GM12878 (cell line): ENCODE results near the gene DHRS7C. TPM values are rescaled to one million over a fixed set of nuclear protein-coding genes. Genes with fewer than 3 reads are reported as not detected.

Experiments
- ATAC-seq: fragments of 200-7000 bp; cut with Tn5 transposase; 3 replicates; pipeline ENCODE4 v1.9.1; 2020; ENCODE audit warnings: mild to moderate bottlenecking, moderate library complexity
- BruUV-seq: library from RNA; stranded (reverse); fragments of 400-500 nt; replicated peaks from 2 replicates; lab custom pipeline; 2021; lab: Mats Ljungman, UMichigan
- CTCF ChIA-PET: fragments of 300-600 bp; sonication (Branson Sonifier 250); formaldehyde crosslinking; extraction: SDS; loops from one replicate; lab custom pipeline; 2021; ENCODE audit warnings: inconsistent platforms; lab: Yijun Ruan, JAX
- POLR2A ChIA-PET: fragments of 350-600 bp; formaldehyde crosslinking; extraction: SDS; loops from one replicate; lab custom pipeline; 2021; ENCODE audit warnings: inconsistent platforms; lab: Charles Lee
- RAD21 ChIA-PET: fragments of 300-600 bp; sonication (Branson Sonifier 250); formaldehyde crosslinking; loops from one replicate; lab custom pipeline; 2023; ENCODE audit warnings: antibody characterized with exemption; ENCODE audit not compliant: unreplicated experiment; lab: Charles Lee
- SMC1A ChIA-PET: fragments of 300-600 bp; sonication (Branson Sonifier 250); formaldehyde crosslinking; loops from one replicate; lab custom pipeline; 2023; ENCODE audit not compliant: unreplicated experiment, uncharacterized antibody; lab: Charles Lee
- DNase-seq: peaks from one replicate; pipeline ENCODE4 v3.0.0-alpha.2; 2011; ENCODE audit warnings: low read depth, low spot score
- FAIRE-seq: peaks from 3 replicates; lab custom pipeline; 2011; peaks lifted over from hg19 to GRCh38; lab: Jason Lieb, UNC
- H2AFZ ChIP-seq: 2 replicates; pipeline ENCODE4 v1.6.0; 2011; ENCODE audit warnings: low read depth, low read length, control low read depth; ENCODE audit not compliant: control insufficient read depth
- H3K27ac ChIP-seq: 2 replicates; pipeline ENCODE4 v1.5.1; 2011; ENCODE audit warnings: control low read depth; ENCODE audit not compliant: control insufficient read depth, insufficient read depth
- H3K27me3 ChIP-seq, 2 experiments: replicated peaks in 1 of 2; 2 replicates each; pipeline versions ENCODE4 v1.6.0 to v1.6.1; 2011; ENCODE audit warnings: low read length in 1 of 2; ENCODE audit not compliant: control insufficient read depth in 2 of 2, insufficient read depth in 2 of 2
- H3K36me3 ChIP-seq, 2 experiments: 2 replicates each; pipeline ENCODE4 v1.5.1; 2011; ENCODE audit warnings: low read length in 1 of 2; ENCODE audit not compliant: control insufficient read depth in 2 of 2, insufficient read depth in 2 of 2
- H3K4me1 ChIP-seq: 2 replicates; pipeline ENCODE4 v1.6.1; 2011; ENCODE audit warnings: mild to moderate bottlenecking, low read length, moderate library complexity, mixed read lengths; ENCODE audit not compliant: control insufficient read depth, insufficient read depth
- H3K4me2 ChIP-seq: 2 replicates; pipeline ENCODE4 v1.6.0; 2011; ENCODE audit warnings: control low read depth; ENCODE audit not compliant: control insufficient read depth, insufficient read depth
- H3K4me3 ChIP-seq: fragments of 200-600 bp; sonication (generic); 2 replicates; pipeline ENCODE4 v1.5.1; 2016
- H3K79me2 ChIP-seq: 2 replicates; pipeline ENCODE4 v1.6.0; 2011; ENCODE audit warnings: low read length; ENCODE audit not compliant: control insufficient read depth, insufficient read depth
- H3K9ac ChIP-seq: 2 replicates; pipeline ENCODE4 v1.8.0; 2011; ENCODE audit warnings: low read length, control low read depth, mixed read lengths; ENCODE audit not compliant: control insufficient read depth, insufficient read depth
- H3K9me3 ChIP-seq: replicated peaks from 3 replicates; pipeline ENCODE4 v1.5.1; 2011; ENCODE audit warnings: mild to moderate bottlenecking, low read length; ENCODE audit not compliant: control insufficient read depth, insufficient read depth
- H4K20me1 ChIP-seq: 2 replicates; pipeline ENCODE4 v1.6.0; 2011; ENCODE audit not compliant: control insufficient read depth, insufficient read depth
- BMI1 ChIP-seq: fragments of 450-650 bp; IDR thresholded peaks from 2 replicates; pipeline ENCODE4 v1.6.1; 2016; ENCODE audit warnings: mild to moderate bottlenecking, moderate library complexity, borderline replicate concordance
- CHD1 ChIP-seq: IDR thresholded peaks from 2 replicates; pipeline ENCODE4 v1.6.1; 2012; ENCODE audit warnings: low read depth, low read length, improper control_type of control experiment
- CHD4 ChIP-seq: fragments of 200-600 bp; sonication (generic); IDR thresholded peaks from 2 replicates; pipeline ENCODE4 v1.6.1; 2016; ENCODE audit warnings: mild to moderate bottlenecking
- EGR1 ChIP-seq, 2 experiments: IDR thresholded peaks; 1 replicate in 1 of 2; 2 replicates in 1 of 2; pipeline ENCODE4 v1.6.1; 2011 to 2012; ENCODE audit warnings: low read depth in 2 of 2, low read length in 2 of 2, borderline replicate concordance in 1 of 2, mild to moderate bottlenecking in 1 of 2, moderate library complexity in 1 of 2
- NR2C2 ChIP-seq: IDR thresholded peaks from 2 replicates; pipeline ENCODE4 v1.6.1; 2011; ENCODE audit warnings: borderline replicate concordance, low read depth; ENCODE audit not compliant: control insufficient read depth, insufficient read length
- PAX5 ChIP-seq: IDR thresholded peaks from 2 replicates; pipeline ENCODE4 v1.6.1; 2011; ENCODE audit warnings: low read depth, low read length, borderline replicate concordance
- SUPT20H ChIP-seq: IDR thresholded peaks from 2 replicates; pipeline ENCODE4 v1.6.1; 2011; ENCODE audit warnings: low read depth, mild to moderate bottlenecking, low read length, moderate library complexity, borderline replicate concordance; ENCODE audit not compliant: control insufficient read depth
- TARDBP ChIP-seq: IDR thresholded peaks from 2 replicates; pipeline ENCODE4 v1.6.1; 2016; ENCODE audit warnings: borderline replicate concordance
- ZNF207 ChIP-seq: fragments of 450-650 bp; IDR thresholded peaks from 2 replicates; pipeline ENCODE4 v1.6.1; 2014; ENCODE audit warnings: antibody characterized with exemption, mild to moderate bottlenecking, borderline replicate concordance
- ZNF217 ChIP-seq: fragments of 450-650 bp; IDR thresholded peaks from 2 replicates; pipeline ENCODE4 v1.6.1; 2017; ENCODE audit warnings: antibody characterized with exemption, mild to moderate bottlenecking
- WGBS: methylation state at CpG from one replicate; pipeline ENCODE4 v1.1.6; 2016; ENCODE audit warnings: low lambda C conversion rate; ENCODE audit not compliant: insufficient replicate concordance, insufficient coverage; ENCODE audit errors: missing lambda C conversion rate; 5-methylcytosine and 5-hydroxymethylcytosine counted together
- in situ Hi-C: fragments of 300-500 bp; cut with MboI; formaldehyde crosslinking; loops from 9 replicates; pipeline ENCODE4 v1.14.3; 2018; ENCODE audit warnings: mixed read lengths
- intact Hi-C: fragments of 100-400 bp; cut with micrococcal nuclease; formaldehyde crosslinking; loops from one replicate; pipeline ENCODE4 v1.14.2; 2022; ENCODE audit not compliant: unreplicated experiment
- polyA plus RNA-seq, 11 experiments: library from polyadenylated mRNA; depleted of rRNA in 4 of 11; unstranded in 6 of 11; stranded (reverse) in 5 of 11; fragments of >200 nt; fragmentation: Nextera tagmentation in 4 of 11; fragmentation: Illumina TruSeq in 1 of 11; extraction: Ambion mirVana in 4 of 11; extraction: Trizol in 1 of 11; gene quantifications; 1 replicate in 1 of 11; 2 replicates in 10 of 11; pipeline versions ENCODE4 v1.2.1 to v1.2.3, GENCODE V29; 2011 to 2016; ENCODE audit warnings: inconsistent platforms in 2 of 11, missing spikeins in 2 of 11, low read depth in 1 of 11
- total RNA-seq, 4 experiments: library from RNA; depleted of rRNA in 3 of 4; stranded (reverse); fragments of >200 nt in 3 of 4; fragmentation: Illumina TruSeq in 1 of 4; extraction: Trizol in 1 of 4; gene quantifications; 2 replicates each; pipeline versions ENCODE4 v1.2.1 to v1.2.3, GENCODE V29; 2013 to 2021
- TF ChIP-seq, protein P1 (sequence below): IDR thresholded peaks from 2 replicates; pipeline ENCODE4 v1.6.1; 2011; ENCODE audit warnings: low read depth, low read length, improper control_type of control experiment, borderline replicate concordance
- TF ChIP-seq, protein P2 (sequence below): fragments of 450-650 bp; IDR thresholded peaks from 2 replicates; pipeline ENCODE4 v1.6.1; 2014; ENCODE audit warnings: mild to moderate bottlenecking

The DHRS7C gene
- total and polyA plus RNA-seq, 10 of the 15 experiments (the other 5 are each of a cell fraction or from before 2014, with no cell fraction given), result not detected

DNA sequence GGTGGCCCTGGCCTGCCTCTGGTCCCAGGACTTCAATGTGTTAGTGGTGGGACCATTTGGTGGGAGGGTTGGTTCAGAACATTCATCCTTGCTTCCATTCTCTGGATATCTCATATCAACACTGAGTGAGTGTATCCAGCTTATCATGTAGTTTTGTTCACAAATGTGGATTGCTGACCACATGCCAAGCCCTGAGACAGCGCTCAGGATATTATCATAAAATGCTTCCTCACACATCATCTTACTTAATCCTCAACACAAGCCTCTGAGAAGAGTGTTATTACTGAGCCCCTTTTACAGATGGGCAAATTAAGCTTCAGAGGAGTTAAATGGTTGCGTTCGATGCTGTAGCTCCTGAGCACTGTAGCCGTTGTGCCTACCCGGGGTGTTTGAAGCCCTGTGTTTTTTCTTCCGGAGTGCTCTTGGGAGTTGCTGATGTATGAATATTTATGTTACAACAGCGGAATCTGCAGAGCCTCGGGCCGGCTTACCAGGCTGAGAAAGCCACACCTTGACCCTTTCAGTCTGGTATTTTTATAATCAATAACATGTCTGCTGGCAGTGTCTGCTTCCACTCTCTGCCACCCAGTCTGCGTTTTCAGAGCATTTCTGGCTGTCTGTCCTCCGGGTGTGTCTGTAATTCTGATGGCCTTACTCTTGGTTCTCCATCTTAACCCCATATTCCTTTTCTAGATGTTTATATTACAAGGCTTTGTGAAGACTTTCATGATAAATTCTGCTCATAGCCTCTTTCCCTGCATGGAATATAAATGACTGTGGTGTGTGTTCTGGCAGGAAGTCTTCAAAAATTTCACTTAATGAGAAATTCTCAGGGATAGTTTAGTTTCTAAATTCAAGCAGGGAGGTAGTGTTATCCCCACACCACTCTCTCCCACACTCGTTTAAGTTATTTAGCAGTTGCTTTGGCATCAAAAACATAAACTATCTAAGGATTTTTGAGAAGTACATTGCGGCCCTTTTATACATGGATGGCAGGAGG, 37.2 kb upstream of the DHRS7C start:
- DNase-seq, result no peak
- no TSS peak for BruUV-seq
- H3K79me2 ChIP-seq, result no peaks in the 10 kb centered on the region
- H3K4me2 ChIP-seq, result no peak overlapping the region
- no peaks in the 10 kb centered on the region for H3K4me1 ChIP-seq
- SMC1A ChIA-PET, result no interaction called here
- H3K9ac ChIP-seq, result no peak overlapping the region
- H3K27me3 ChIP-seq, result peaks cover 0 to 2% of the 10 kb centered on the region in 2 experiments; a peak in 1 of 4 replicates
- no peak for TF ChIP-seq EGR1 (IDR thresholded peaks at IDR 0.05; ENCODE audit: borderline replicate concordance in 1 of 2, low read depth in 2 of 2, low read length in 2 of 2)
- TF ChIP-seq ZNF207, result no peak
- no peak for TF ChIP-seq BMI1
- no peak for TF ChIP-seq PAX5
- TF ChIP-seq TARDBP, result no peak
- no peak for TF ChIP-seq CHD4
- TF ChIP-seq SUPT20H, result no peak
- TF ChIP-seq, protein P1, sequence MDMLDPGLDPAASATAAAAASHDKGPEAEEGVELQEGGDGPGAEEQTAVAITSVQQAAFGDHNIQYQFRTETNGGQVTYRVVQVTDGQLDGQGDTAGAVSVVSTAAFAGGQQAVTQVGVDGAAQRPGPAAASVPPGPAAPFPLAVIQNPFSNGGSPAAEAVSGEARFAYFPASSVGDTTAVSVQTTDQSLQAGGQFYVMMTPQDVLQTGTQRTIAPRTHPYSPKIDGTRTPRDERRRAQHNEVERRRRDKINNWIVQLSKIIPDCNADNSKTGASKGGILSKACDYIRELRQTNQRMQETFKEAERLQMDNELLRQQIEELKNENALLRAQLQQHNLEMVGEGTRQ, result no peak
- no peak for TF ChIP-seq ZNF217
- TF ChIP-seq NR2C2, result no peak
- TF ChIP-seq, protein P2, sequence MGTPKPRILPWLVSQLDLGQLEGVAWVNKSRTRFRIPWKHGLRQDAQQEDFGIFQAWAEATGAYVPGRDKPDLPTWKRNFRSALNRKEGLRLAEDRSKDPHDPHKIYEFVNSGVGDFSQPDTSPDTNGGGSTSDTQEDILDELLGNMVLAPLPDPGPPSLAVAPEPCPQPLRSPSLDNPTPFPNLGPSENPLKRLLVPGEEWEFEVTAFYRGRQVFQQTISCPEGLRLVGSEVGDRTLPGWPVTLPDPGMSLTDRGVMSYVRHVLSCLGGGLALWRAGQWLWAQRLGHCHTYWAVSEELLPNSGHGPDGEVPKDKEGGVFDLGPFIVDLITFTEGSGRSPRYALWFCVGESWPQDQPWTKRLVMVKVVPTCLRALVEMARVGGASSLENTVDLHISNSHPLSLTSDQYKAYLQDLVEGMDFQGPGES, result no peak
- no peak for TF ChIP-seq CHD1
- TF ChIP-seq, all 136 proteins: peak for 0
- intact Hi-C loops (no loop called here), in situ Hi-C loops (no loop called here)
- Histone ChIP-seq H3K36me3 (no peaks in the 10 kb centered on the region), H3K27ac (no peak overlapping the region), H2AFZ (no peak overlapping the region), H3K9me3 (no peaks in the 10 kb centered on the region), H3K4me3 (no peak overlapping the region), H4K20me1 (no peaks in the 10 kb centered on the region)
- WGBS, result 43% methylated on average over 13 of the region's 13 CpGs
- no peak for ATAC-seq
- ChIA-PET RAD21 (no interaction called here), POLR2A (no interaction called here), CTCF (no interaction called here)
- no peak for FAIRE-seq
